Activated CD4-positive, alpha-beta T cell treated with anti-CD3 and anti-CD28 coated beads, Interleukin-2, Interleukin-6, amounts not matched to agents 100 ng/mL and 50 ng/mL, durations not matched to agents 16 hours and 8 hours (primary cell): ENCODE measurements around the gene GCLM.
A peak's percentile ranks its signal among the peaks of the same experiment; 100 is the strongest.
"Not testable (repeated sequence)": the region's sequence is repeated elsewhere in the genome, so short reads cannot be mapped to it uniquely, and the experiment has no call there.

Source experiments
- DNase-seq: peaks from one replicate; pipeline ENCODE4 v3.0.0-alpha.2; 2020

GCLM gene

GRCh38 chr1:93909146-93910050, at the start of gene GCLM:
TSS of gene GCLM (minus strand) at chr1:93909430. CDS start at chr1:93909163, 267 bp downstream.
- DNase-seq = peak; percentile 95

- no peak for DNase-seq
Measured at GRCh38 chr1:93958726-93959100, 49.5 kb upstream of the GCLM start.

GRCh38 chr1:93958032-93958725, 48.9 kb upstream of the GCLM start:
- DNase-seq = no peak

- DNase-seq = no peak
Measured at GRCh38 chr1:93955765-93956164, 46.5 kb upstream of the GCLM start.

- DNase-seq = not testable (repeated sequence)
Measured at GRCh38 chr1:93947002-93947686, 37.9 kb upstream of the GCLM start.

- no peak for DNase-seq
Measured at GRCh38 chr1:93938461-93939145, 29.4 kb upstream of the GCLM start.

- no peak for DNase-seq
Measured at GRCh38 chr1:93937997-93938396, 28.8 kb upstream of the GCLM start.

- DNase-seq = no peak
Measured at GRCh38 chr1:93925206-93925605, 16.0 kb upstream of the GCLM start.

- DNase-seq = no peak
Measured at GRCh38 chr1:93919780-93920179, 10.6 kb upstream of the GCLM start.

- DNase-seq = no peak
Measured at GRCh38 chr1:93917302-93917701, 8.1 kb upstream of the GCLM start.

GRCh38 chr1:93910880-93911279, 1.6 kb upstream of the GCLM start:
- DNase-seq = not testable (repeated sequence)

GRCh38 chr1:93910305-93910704, 1.1 kb upstream of the GCLM start:
- DNase-seq = no peak

GRCh38 chr1:93908394-93909145, 660 bp downstream of the GCLM start:
- peak; percentile 67 for DNase-seq

GRCh38 chr1:93907718-93908117, 1.5 kb downstream of the GCLM start:
- no peak for DNase-seq

- no peak for DNase-seq
Measured at GRCh38 chr1:93906480-93906879, 2.8 kb downstream of the GCLM start.

GRCh38 chr1:93905734-93906133, 3.5 kb downstream of the GCLM start:
- peak; percentile 4 for DNase-seq

- no peak for DNase-seq
Measured at GRCh38 chr1:93905051-93905450, 4.2 kb downstream of the GCLM start.

- DNase-seq = no peak
Measured at GRCh38 chr1:93904228-93904627, 5.0 kb downstream of the GCLM start.

- no peak for DNase-seq
Measured at GRCh38 chr1:93900723-93901504, 8.3 kb downstream of the GCLM start.

GRCh38 chr1:93899543-93900207, 9.6 kb downstream of the GCLM start:
- DNase-seq = no peak

GRCh38 chr1:93888900-93889299, 20.3 kb downstream of the GCLM start:
- DNase-seq = no peak
